CD4-positive, alpha-beta T cell treated with Interleukin-6 at 100 ng/mL for 8 hours (primary cell): ENCODE measurements around the gene TOMM5.

Experiments used
- DNase-seq: peaks from one replicate; pipeline ENCODE4 v3.0.0-alpha.2; 2020; ENCODE audit warnings: mixed read lengths, low spot score

TOMM5 gene

GRCh38 chr9:37562826-37563225 is 29.6 kb downstream of the TOMM5 start:
- DNase-seq, result no peak

- DNase-seq, result no peak
These were observed 30.7 kb downstream of the TOMM5 start for GRCh38 chr9:37561682-37562081.

GRCh38 chr9:37559855-37560592 is 32.4 kb downstream of the TOMM5 start:
- no peak for DNase-seq

GRCh38 chr9:37559125-37559524 is 33.3 kb downstream of the TOMM5 start:
- DNase-seq, result no peak

- DNase-seq, result no peak
These were observed 36.6 kb downstream of the TOMM5 start for GRCh38 chr9:37555786-37556185.

- no peak for DNase-seq
These were observed 38.1 kb downstream of the TOMM5 start for GRCh38 chr9:37554318-37554717.

- DNase-seq, result no peak
These were observed 40.5 kb downstream of the TOMM5 start for GRCh38 chr9:37551888-37552287.

- no peak for DNase-seq
These were observed 40.9 kb downstream of the TOMM5 start for GRCh38 chr9:37551468-37551867.

GRCh38 chr9:37550781-37551180 is 41.6 kb downstream of the TOMM5 start:
- DNase-seq, result no peak

- no peak for DNase-seq
These were observed 42.9 kb downstream of the TOMM5 start for GRCh38 chr9:37549527-37549926.

GRCh38 chr9:37547328-37547878 is 45.0 kb downstream of the TOMM5 start:
- no peak for DNase-seq

GRCh38 chr9:37543468-37543867 is 48.9 kb downstream of the TOMM5 start:
- DNase-seq, result no peak

- no peak for DNase-seq
These were observed 49.5 kb downstream of the TOMM5 start for GRCh38 chr9:37542895-37543294.

- no peak for DNase-seq
These were observed 49.9 kb downstream of the TOMM5 start for GRCh38 chr9:37542488-37542887.

- no peak for DNase-seq
These were observed 50.9 kb downstream of the TOMM5 start for GRCh38 chr9:37541465-37541864.

GRCh38 chr9:37540634-37541033 is 51.8 kb downstream of the TOMM5 start:
- DNase-seq, result no peak

- DNase-seq, result no peak
These were observed 52.8 kb downstream of the TOMM5 start for GRCh38 chr9:37539634-37540033.
